GM19452 (cell line): ENCODE data around the gene CD8B2.
"Not testable (repeated sequence)": the region's sequence is repeated elsewhere in the genome, so short reads cannot be mapped to it uniquely, and the experiment has no call there.

Experiments used
- ATAC-seq: cut with Tn5 transposase; IDR thresholded peaks from one replicate; pipeline ENCODE4 v1.9.1; 2021; ENCODE audit not compliant: unreplicated experiment

CD8B2 gene

GRCh38 chr2:106486551-106487385 lies at the start of gene CD8B2:
TSS of gene CD8B2 (plus strand) at chr2:106487364. CDS start at chr2:106487427, 63 bp downstream.
- ATAC-seq = not testable (repeated sequence)

DNA sequence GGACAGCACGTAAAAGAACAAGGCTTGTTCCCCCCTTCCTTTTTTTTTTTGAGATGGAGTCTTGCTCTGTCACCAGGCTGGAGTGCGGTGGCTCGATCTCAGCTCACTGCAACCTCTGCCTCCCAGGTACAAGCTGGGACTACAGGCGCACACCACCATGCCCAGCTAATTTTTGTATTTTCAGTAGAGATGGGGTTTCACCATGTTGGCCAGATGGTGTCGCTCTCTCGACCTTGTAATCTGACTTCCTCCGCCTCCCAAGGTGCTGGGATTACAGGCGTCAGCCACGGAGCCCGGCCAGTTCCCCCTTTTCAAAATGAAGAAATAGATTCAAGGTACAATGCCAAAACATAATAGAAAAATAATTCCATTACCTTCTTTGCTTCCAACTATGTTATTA lies 25.3 kb upstream of the CD8B2 start:
- not testable (repeated sequence) for ATAC-seq

DNA sequence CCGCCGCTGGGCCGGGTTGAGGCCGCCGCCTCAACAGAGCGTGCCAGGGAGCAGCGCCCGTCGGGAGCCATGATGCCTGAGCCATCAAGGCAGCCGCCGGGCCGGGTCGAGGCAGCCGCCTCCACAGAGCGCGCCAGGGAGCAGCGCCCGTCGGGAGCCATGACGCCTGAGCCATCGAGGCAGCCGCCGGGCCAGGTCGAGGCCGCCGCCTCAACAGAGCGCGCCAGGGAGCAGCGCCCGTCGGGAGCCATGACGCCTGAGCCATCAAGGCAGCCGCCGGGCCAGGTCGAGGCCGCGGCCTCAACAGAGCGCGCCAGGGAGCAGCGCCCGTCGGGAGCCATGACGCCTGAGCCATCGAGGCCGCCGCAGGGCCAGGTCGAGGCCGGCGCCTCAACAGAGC lies 19.6 kb upstream of the CD8B2 start:
- ATAC-seq = not testable (repeated sequence)

GRCh38 chr2:106468107-106468506 lies 19.1 kb upstream of the CD8B2 start, which contains the start of gene RGPD3:
TSS of gene RGPD3 (minus strand) at chr2:106468413. CDS start at chr2:106468288, 125 bp downstream.
- not testable (repeated sequence) for ATAC-seq

GRCh38 chr2:106470658-106471057 lies 16.5 kb upstream of the CD8B2 start:
- not testable (repeated sequence) for ATAC-seq

- ATAC-seq = not testable (repeated sequence)
Measured at GRCh38 chr2:106477647-106478046, 9.5 kb upstream of the CD8B2 start.

- not testable (repeated sequence) for ATAC-seq
Measured at GRCh38 chr2:106479563-106479962, 7.6 kb upstream of the CD8B2 start.

DNA sequence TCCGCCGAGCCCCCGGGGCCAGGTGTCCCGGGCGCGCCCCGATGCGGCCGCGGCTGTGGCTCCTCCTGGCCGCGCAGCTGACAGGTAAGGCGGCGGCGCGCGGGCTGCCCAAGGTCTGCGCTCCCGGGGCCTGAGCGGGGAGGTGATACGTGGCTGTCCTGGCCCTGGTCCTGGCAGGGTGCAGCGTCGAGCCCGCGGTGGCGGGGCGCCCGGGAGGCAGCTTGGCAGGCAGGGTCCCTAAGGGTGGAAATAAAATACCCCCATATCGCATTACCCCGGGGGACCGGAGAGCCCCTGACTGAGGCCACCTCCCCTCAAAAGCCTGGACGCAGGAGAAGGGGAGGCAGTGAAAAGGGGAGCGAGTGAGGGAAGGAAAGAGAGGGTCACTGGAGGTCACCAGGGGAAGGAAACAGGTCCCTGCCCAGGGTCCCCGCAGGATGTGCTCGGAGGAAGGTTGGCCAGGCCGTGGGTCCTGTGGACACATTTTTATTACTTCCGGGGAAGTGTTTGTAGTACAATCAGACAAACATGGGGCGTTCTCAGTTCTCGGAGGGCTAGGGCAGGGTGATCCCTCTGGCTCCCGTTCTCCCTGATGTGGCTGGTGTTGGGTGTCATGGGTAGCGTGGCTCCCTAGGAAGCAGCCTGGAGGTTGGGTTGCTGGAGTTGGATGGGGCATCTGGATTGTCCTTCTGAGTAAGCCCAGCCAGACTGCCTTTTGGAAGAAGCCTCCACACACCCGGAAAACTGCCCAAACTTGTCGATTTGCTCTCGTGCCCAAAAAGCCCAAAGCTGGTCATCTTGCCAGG lies 425 bp downstream of the CD8B2 start:
- not testable (repeated sequence) for ATAC-seq

DNA sequence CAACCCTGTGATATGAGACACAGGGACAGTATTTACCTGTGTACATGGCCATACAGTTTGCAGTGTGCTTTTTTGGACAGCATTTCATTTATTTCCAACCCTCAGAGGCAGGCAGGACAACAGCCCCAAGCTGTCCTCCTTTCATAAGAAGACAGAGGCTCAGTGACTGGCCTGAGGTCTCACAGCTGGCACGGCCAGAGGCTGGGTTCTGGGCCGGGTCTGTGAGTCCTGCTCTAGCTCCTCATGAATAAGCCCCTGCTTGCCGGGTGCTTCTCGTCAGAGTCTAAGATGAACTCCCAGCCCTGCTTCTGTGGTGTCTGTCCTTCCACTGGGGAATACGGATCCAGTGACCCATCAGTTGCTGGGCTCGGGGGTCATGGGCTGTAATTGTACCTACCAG lies 2.5 kb downstream of the CD8B2 start:
- ATAC-seq = not testable (repeated sequence)

- ATAC-seq = not testable (repeated sequence)
Measured at GRCh38 chr2:106492399-106492798, 5.2 kb downstream of the CD8B2 start.

DNA sequence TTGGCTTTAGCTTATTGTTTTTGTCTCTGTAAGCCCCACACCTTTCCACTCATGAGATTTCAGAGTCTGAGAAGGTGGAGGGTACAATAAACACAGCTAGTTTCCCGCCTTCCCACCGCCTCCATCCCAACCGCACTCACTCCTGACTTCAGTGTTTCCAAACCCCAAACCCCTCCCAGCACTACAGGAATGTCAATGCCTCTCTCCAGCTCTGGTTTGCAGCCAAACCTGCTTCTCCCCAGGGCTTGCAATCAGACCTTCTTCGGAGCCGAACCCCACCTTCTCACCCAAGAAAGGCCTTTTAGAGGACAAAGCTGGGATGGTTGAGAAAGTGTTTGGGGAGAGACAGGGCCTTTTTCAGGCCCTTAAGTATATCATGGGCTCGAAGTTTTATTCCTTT lies 5.7 kb downstream of the CD8B2 start:
- ATAC-seq = not testable (repeated sequence)

DNA sequence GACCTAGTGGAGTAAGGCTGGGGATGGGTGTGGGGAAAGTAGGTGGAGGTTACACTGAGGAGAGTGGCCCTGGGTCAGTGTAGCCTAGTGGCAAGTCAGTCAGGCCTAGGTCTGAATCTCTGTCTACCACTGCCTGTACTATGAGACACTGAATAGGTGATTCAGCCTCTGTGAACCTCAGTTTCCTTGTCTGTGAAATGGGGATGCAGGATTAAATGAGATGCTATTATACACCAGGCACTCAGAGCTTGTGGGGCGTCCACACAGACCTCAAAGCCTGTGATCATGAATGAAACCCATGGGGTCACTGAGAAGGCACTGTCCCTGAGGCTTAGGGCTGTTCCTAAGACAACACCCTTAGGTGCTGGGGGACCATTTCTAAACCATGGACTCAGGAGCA lies 11.4 kb downstream of the CD8B2 start:
- not testable (repeated sequence) for ATAC-seq

DNA sequence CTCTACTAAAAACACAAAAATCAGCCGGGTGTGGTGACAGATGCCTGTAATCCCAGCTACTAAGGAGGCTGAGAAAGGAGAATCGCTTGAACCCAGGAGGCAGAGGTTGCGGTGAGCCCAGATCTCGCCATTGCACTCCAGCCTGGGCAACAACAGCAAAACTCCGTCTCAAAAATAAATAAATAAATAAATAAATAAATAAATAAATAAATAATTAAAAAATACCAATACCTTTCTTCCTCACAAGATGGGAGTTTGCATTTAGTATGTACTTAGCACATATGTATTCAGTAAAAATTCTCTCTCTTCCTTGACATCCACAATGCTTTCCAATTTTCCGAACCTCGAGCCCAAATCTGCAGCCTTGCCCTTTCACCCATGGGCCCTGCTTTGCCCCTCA lies 13.2 kb downstream of the CD8B2 start:
- not testable (repeated sequence) for ATAC-seq

- not testable (repeated sequence) for ATAC-seq
Measured at GRCh38 chr2:106502351-106502750, 15.2 kb downstream of the CD8B2 start.

- not testable (repeated sequence) for ATAC-seq
Measured at GRCh38 chr2:106504192-106504591, 17.0 kb downstream of the CD8B2 start.

GRCh38 chr2:106504787-106505186 lies 17.6 kb downstream of the CD8B2 start:
- not testable (repeated sequence) for ATAC-seq

DNA sequence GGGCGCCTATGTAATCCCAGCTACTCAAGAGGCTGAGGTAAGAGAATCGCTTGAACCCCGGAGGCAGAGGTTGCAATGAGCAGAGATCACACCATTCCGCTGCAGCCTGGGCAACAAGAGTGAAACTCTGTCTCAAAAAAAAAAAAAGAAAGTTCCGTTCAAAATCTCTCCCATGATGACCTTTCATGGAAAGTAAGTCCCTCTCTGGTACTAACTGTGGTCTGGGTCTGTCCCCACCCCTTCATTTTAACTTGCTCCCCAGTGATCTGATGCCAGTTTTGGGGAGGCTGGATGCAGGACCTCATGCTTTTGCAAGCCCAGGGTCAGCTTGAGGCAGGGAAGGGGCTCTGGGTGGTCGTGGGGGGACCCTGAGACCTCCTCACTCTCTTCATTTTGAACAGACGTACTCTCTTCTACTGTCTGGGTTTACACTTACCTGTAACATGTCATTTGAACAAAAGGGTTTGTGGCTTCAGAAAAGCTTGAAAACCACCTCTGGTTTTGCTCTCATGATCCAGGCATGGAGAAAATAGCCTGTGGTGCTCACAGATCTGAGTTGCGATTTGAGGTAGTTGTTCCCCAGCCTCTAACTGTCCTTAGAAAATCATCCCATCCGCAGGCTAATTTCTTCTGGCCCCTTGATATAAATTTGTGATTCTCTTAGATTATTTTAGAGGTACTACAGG lies 19.0 kb downstream of the CD8B2 start:
- ATAC-seq = not testable (repeated sequence)

DNA sequence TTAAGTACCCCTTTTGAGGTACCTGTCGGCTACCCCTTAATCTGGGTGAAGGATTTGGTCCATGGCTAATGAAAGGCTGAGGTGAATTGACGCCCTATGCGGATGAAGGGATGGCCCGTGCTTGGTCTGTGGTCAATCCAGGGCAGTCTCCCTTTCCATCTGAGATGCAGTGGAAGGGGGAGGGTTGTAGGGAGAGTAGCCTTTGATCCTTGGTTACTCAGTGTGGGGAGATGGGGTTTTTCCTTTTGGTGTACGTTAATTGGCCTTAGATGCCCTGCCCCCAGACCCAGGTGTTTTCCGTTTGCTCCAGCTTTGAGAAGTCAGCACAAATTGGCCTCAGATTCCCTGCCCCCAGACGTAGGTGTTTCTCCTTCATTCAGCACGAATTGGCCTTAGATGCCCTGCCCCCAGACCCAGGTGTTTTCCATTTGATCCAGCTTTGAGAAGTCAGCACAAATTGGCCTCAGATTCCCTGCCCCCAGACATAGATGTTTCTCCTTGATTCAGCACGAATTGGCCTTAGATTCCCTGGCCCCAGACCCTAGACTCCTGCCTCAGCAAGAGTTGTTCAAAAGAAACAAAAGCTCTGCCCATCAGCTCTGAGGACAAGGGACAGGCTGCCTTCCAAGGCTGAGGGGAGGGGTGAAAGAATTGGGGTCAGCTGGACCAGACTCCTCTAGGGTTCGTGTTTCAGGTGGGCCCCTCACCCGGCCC lies 21.7 kb downstream of the CD8B2 start:
- ATAC-seq = not testable (repeated sequence)

DNA sequence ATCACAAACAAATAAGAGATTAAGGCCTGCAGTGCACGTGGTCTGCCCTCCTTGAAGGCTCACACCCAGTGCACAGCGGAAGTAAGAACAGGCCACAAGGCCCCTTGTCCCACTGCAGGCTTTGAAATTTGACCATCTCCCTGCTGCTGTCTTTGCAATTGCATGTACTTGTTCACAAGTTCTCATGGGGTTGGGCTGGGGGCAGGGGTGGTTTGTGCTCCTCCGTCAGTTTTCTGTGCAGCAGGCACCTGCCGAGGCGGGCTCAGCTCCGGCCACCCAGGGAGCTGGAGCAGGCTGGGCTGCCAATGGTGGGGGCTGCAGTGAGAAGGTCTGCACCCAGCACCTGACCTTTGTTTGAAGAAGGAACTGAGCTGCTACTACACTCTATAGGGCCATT lies 22.2 kb downstream of the CD8B2 start:
- not testable (repeated sequence) for ATAC-seq

DNA sequence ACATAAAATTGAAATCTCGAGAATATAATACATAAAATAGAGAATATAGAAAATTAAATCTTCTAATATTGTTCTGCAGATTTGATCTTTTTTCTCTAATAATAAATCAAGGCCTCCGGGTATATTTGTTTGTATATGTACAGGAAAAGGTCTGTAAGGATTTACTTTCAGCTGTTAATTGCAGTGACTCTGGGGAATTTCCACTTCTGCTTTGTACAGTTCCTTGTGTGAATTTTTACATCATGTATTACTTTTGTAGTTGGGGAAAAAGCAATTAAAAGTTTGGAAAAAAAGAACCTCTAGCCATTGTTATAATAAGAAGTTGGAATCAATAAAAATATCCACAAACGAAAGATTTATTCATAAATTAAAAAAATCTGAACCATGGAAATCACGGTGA lies 23.6 kb downstream of the CD8B2 start:
- not testable (repeated sequence) for ATAC-seq
